ENCODE data around the gene PDGFA. TPM values are rescaled to one million over a fixed set of nuclear protein-coding genes. Genes with fewer than 3 reads are reported as not detected.
A peak's percentile ranks its signal among the peaks of the same experiment; 100 is the strongest.

Gene PDGFA
- total and polyA plus RNA-seq, 8 donors, result 25.9 to 69.4 (median 36.3) TPM

DNA sequence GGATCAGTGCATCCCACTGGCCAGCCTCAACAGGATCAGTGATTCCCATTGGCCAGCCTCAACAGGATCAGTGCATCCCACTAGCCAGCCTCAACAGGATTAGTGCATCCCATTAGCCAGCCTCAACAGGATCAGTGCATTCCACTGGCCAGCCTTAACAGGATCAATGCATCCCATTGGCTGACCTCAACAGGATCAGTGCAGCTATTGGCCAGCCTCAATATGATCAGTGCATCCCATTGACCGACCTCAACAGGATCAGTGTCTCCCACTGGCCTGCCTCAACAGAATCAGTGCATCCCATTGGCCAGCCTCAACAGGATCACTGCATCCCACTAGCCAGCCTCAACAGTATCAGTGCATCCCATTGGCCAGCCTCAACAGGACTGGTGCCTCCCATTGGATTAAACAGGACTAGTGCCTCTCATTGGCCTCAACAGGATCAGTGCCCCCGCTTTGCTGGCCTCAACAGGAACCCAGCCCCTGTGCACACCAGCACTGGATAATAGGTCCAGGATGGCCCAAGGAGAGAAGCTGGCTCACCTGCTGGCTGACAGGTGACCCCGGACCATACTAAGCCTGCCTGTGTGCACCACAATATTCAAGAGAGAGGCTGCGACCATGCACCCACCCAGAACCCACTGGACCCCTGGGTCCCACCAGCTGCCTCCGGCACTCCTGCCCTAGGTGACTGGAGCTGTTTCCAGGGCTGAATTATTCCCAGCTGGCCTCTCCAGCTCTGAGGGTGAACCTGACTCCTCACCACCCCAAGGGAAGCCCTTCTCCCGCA lies 59.9 kb downstream of the PDGFA start:
- no peak for TF ChIP-seq CTCF (IDR thresholded peaks at IDR 0.05)
- no peaks in the 10 kb centered on the region for H3K9me3 ChIP-seq
- DNase-seq (no peak), ATAC-seq (no peak)
- peaks cover 0 to 14% of the 10 kb centered on the region in 2 donors for H3K27me3 ChIP-seq
- H3K4me3 ChIP-seq, result no peak overlapping the region
- H3K36me3 ChIP-seq, result no peaks in the 10 kb centered on the region
- peaks cover 12 to 13% of the 10 kb centered on the region in 2 donors for H3K4me1 ChIP-seq
- H3K27ac ChIP-seq, result no peak overlapping the region
- intact Hi-C loops (cut with DNase I), result no loop called here

DNA sequence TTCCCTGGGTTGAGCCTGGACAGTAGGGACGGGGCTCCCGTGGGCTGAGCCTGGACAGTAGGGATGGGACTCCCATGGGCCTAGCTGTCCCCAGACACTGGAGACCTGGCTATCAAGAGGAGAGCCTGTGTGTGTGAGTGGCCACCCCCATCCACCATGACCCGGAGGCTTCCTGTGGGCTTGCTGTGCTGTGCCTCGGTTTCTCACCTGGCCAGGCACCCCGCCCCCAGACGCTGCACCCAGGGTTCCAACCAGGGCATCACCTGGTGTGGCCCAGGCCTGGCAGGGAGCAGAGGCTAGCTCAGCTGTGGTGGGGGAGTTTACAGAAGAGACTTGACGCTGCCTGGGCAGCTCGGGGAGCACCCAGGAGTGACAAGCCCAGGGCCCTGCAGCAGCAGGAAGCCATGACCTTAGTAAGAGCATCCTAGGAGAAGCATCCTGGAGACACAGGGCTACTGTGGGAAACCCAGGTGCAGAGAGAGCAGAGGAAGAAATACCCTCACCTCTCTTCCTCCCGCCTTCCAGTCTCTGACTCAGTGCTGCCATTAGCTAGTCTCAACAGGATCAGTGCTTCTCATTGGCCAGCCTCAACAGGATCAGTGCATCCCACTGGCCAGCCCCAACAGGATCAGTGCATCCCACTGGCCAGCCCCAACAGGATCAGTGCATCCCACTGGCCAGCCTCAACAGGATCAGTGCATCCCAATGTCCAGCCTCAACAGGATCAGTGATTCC lies 61.0 kb downstream of the PDGFA start:
- Histone ChIP-seq H3K9me3 (no peaks in the 10 kb centered on the region), H3K4me1 (peaks cover 12 to 13% of the 10 kb centered on the region in 2 donors), H3K4me3 (no peak overlapping the region), H3K36me3 (no peaks in the 10 kb centered on the region), H3K27me3 (peaks cover 0 to 25% of the 10 kb centered on the region in 2 donors), H3K27ac (no peak overlapping the region)
- intact Hi-C loops (cut with DNase I), result no loop called here
- no peak for TF ChIP-seq CTCF (IDR thresholded peaks at IDR 0.05)
- no peak for ATAC-seq
- peak in 1 of 4 donors; percentile 49 for DNase-seq

- Histone ChIP-seq H3K4me1 (peaks cover 12 to 13% of the 10 kb centered on the region in 2 donors), H3K27me3 (peaks cover 0 to 33% of the 10 kb centered on the region in 2 donors), H3K9me3 (no peaks in the 10 kb centered on the region), H3K4me3 (no peak overlapping the region), H3K27ac (no peak overlapping the region), H3K36me3 (no peaks in the 10 kb centered on the region)
- intact Hi-C loops (cut with DNase I), result no loop called here
- DNase-seq (peak in 1 of 4 donors; percentile 79), ATAC-seq (no peak)
- TF ChIP-seq CTCF (IDR thresholded peaks at IDR 0.05), result no peak
Measured at GRCh38 chr7:457814-458510, 61.7 kb downstream of the PDGFA start.

DNA sequence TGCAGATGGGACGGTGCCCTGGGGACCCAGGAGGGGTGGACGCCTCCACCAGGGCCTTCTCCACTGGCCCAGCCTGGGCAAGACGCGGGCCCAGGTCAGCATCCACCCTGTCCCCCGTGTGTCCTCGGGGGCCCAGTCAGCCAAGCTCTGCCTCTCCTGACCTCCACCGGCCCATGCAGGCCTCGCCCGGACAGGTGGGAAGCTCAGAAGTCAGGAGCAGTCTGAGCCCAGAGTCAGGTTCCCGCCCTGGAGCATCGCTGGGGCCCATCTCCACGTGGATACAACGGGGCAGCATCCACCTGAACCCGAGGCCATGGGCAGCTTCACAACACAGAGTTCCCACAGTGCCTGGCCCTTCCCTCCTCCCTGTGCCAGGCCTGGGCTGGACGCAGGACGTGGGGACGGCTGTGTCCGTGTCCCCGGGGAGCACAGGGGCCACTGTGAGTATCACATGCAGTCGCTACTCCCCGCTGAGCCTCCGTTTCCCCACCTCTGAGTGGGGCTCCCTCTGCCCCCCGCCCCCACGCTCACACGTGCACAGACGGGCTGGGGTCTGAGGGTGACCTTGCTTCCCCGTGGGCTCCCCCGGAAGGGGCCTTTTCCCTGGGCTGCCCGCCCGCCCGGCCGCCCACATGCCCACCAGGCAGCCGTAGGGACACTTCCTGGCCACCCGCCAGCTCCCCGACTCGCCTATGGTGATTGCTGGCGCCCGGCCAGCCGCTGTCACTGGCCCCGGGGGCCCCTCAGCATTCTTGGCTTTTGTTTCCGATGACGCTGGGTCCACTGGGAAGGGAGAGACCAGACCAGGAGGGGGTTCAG lies 64.3 kb downstream of the PDGFA start:
- ATAC-seq (no peak), DNase-seq (peak in 3 of 4 donors; percentile 73 to 88 (median 77))
- Histone ChIP-seq H3K4me1 (peaks cover 3 to 8% of the 10 kb centered on the region in 2 donors), H3K4me3 (no peak overlapping the region), H3K36me3 (no peaks in the 10 kb centered on the region), H3K9me3 (no peaks in the 10 kb centered on the region), H3K27ac (no peak overlapping the region), H3K27me3 (peaks cover 0 to 55% of the 10 kb centered on the region in 2 donors)
- TF ChIP-seq CTCF (IDR thresholded peaks at IDR 0.05), result no peak
- intact Hi-C loops (cut with DNase I), result no loop called here
